Ishikawa (cell line): Measurements from ENCODE around the gene GABRA1.

ENCODE experiments used
- CEBPB ChIP-seq: IDR thresholded peaks from 2 replicates; pipeline ENCODE4 v1.6.1; 2012
- EP300 ChIP-seq: IDR thresholded peaks from 2 replicates; pipeline ENCODE4 v1.6.1; 2012; ENCODE audit warnings: borderline replicate concordance
- RAD21 ChIP-seq: IDR thresholded peaks from 2 replicates; pipeline ENCODE4 v1.6.1; 2012; ENCODE audit warnings: low read depth
- REST ChIP-seq: IDR thresholded peaks from 2 replicates; pipeline ENCODE4 v1.6.1; 2012; ENCODE audit warnings: low read depth, mild to moderate bottlenecking
- TCF12 ChIP-seq: IDR thresholded peaks from 2 replicates; pipeline ENCODE4 v1.6.1; 2012; ENCODE audit warnings: low read depth
- TEAD4 ChIP-seq: IDR thresholded peaks from 2 replicates; pipeline ENCODE4 v1.6.1; 2012
- ZBTB7A ChIP-seq: IDR thresholded peaks from 2 replicates; pipeline ENCODE4 v1.6.1; 2012; ENCODE audit warnings: low read depth
- TF ChIP-seq, protein P1 (sequence below): IDR thresholded peaks from 2 replicates; pipeline ENCODE4 v1.6.1; 2012

DNA sequence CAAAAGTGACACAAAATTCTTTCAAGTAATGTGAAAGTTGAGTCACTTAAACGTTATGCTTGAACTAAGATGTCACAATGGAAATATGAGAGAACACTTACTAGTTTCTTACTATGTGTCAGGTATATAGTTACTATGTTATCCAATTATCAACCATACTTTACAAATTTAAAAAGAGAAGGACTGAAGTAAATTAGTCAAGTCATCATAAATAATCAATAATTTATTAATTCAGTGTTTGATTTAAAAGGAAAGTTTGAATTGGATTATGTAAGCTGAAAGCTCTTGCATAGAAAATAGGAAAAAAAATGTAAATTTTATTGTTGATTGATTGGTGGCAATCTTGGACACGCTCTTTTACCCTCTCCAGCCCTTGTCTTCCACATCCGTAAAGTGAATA, 76.3 kb downstream of the GABRA1 start:
- TF ChIP-seq ZBTB7A (no peak), TEAD4 (no peak), TCF12 (no peak), RAD21 (no peak), REST (no peak), EP300 (no peak), CEBPB (no peak)
- TF ChIP-seq, protein P1, sequence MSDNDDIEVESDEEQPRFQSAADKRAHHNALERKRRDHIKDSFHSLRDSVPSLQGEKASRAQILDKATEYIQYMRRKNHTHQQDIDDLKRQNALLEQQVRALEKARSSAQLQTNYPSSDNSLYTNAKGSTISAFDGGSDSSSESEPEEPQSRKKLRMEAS, result no peak
